HG02870 (cell line): Measurements from ENCODE around the gene CYP1B1.
"Not testable (repeated sequence)": the region's sequence is repeated elsewhere in the genome, so short reads cannot be mapped to it uniquely, and the experiment has no call there.

ENCODE experiments used
- ATAC-seq: cut with Tn5 transposase; IDR thresholded peaks from one replicate; pipeline ENCODE4 v1.9.1; 2021; ENCODE audit warnings: mild to moderate bottlenecking, moderate library complexity; ENCODE audit not compliant: unreplicated experiment

Gene CYP1B1

DNA sequence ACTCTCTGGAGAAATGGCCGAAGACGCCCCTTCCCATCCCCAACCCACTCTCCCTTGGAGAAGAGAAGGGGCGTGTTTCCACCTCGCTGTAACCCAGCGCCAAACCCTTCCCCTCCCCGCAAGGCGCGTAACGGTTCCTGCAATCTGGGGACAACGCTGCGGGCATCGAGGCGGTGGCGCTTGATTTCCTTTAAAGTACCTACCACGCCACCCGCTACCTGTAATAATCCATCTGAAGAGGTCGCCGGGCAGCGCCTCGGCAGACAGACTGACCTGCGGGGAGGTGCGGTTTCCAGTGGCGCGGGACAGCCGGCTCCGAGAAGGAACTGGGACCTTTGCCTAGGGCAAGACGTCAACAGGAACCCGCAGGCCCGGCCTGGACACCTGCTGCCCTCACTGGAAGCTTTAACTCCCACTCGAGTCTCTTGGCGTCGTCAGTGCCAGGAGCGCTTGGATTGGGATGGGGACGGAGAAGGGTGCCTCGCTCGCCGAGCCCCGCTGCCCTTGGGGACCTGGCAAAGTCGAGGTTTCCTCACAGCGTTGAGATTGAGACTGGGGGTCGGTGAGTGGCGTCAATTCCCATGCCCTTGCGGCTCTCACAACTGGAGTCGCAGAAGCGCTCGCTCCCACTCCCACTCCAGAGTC is at the start of gene CYP1B1:
CYP1B1 (minus strand) TSS at position 645 of the 645 bp plus-strand sequence. CDS start 763 bp downstream, outside the sequence.
- no peak for ATAC-seq

- ATAC-seq, result no peak
These were observed 49.1 kb upstream of the CYP1B1 start for GRCh38 chr2:38125007-38125406.

GRCh38 chr2:38123911-38124310 is 48.0 kb upstream of the CYP1B1 start:
- no peak for ATAC-seq

DNA sequence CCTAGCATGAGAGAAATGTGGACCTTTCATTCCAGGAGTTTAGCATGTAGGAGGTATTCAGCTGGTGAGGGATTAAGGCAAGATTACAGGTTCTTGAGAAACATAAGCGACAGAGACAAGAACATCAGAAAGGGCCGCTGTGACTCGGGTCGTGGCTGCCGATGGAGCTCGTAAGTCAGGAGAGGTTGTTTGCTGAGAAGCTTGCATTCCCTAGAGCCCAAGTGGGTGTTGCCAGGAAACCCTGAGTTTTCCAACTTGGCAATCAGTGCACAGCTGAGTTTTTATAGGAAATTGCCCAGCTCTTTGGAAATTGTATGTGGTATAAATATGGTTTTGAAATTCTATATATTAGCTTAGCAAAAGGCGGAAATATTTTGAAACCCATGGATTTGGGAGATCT is 46.4 kb upstream of the CYP1B1 start:
- ATAC-seq, result no peak

DNA sequence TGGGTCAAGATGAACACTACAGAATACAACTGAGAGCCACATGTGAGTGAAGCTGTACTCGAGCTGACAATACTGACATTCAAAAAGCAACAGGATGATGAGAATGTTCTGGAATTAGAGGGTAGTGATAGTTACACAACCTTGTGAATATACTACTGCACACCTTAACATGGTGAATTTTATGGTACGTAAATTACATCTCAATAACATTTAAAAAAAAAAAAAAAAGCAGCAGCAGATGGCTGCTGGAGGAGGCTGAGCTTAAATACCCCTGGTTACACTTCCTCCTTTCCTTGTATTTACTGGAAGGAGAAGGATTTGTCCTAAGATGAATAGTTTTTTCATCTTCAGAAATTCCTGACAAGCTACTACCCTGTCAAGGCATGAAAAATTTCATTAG is 45.5 kb upstream of the CYP1B1 start:
- ATAC-seq, result no peak

DNA sequence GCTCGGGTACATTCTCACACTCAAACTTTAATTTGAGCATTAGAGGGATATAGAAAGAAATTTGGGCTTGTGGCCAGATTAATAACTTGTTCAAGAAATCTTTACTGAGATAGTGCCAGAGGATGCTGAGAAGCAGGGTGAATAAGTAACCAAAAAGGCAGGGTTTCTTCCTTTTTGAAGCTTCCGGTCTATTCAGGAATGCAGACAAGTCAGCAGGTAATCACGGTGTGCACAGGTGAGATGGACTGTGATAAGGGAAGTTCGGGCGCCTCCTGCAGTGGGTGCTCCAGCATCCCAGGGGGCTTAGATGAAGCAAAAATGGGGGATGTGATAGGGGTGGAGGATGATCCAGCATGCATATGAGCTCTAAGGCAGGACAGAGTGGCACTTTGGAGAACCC is 44.9 kb upstream of the CYP1B1 start:
- no peak for ATAC-seq

- ATAC-seq, result no peak
These were observed 44.3 kb upstream of the CYP1B1 start for GRCh38 chr2:38120264-38120592.

- no peak for ATAC-seq
These were observed 40.8 kb upstream of the CYP1B1 start for GRCh38 chr2:38116762-38117161.

DNA sequence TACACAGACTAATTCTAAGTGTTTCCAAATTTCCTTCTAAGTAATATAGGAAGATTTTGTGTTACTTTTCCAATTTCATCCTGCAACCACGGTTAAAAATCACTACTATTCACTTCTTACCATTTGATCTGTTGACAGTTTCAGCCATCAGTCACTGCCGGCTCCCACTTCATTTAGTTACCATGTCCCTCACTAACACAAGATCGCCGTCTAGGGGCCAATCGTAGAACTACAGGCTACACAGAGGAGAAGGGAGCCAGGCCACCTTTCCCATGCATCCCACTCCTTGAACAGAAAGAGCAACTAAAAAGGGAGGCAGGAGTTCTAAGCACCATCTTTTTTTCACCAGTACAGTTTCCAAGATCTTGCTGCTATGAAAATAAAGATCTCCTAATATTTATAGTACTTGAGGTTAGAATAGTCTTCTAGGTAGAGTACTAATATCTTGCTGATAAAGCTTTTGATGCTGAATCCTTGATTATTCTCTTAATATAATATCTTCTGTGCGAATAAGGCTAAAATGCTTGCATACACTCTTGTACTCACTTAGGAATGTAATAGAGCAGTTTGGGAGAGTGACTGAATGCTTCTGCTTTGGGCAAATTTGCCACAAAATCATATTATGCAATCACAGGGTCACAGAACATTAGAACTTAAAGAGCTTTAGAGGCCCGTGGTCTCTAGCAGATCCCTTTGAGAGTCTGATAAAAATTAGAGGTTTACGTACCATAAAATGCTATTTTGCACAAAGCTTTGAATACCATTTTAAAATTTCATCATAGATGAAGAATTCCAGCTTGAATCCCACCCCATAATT is 39.5 kb upstream of the CYP1B1 start:
- peak; percentile 66 for ATAC-seq

DNA sequence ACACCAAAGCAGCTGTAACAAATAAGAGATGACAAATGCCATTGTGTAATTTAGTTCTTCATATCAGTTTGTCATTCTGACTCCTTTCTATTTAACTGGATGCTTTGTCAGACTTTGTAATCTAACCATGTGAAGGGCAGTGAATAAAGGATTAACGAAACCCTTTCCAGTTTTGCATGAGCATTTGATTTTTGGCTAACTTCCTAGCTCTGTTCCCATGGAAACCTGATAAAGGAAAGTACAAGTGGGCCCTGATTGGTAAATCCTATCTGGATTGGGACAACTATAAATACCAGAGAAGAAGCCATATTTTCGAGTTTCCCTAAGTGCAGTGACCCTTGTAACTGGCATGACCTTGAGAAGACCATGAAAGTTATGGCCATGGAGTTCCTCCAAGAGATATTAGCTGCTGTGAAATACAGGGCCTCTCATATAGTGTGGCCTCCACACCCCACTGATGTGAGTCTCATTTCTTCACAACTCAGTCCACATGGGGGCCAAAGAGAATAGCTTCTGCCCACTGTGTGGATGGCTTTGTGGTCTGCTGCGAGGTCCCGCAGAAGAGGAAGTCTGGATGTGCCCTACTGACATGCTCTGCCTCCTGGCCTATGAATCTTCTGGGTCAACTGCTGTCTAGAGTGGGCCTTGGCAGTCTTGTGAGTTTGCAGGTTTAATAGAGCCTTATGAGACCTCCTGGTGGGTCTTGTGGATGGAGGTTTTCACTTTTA is 38.2 kb upstream of the CYP1B1 start:
- ATAC-seq, result no peak

GRCh38 chr2:38113051-38113450 is 37.1 kb upstream of the CYP1B1 start:
- no peak for ATAC-seq

GRCh38 chr2:38111350-38111749 is 35.4 kb upstream of the CYP1B1 start:
- not testable (repeated sequence) for ATAC-seq

- ATAC-seq, result no peak
These were observed 33.8 kb upstream of the CYP1B1 start for GRCh38 chr2:38109732-38110181.

DNA sequence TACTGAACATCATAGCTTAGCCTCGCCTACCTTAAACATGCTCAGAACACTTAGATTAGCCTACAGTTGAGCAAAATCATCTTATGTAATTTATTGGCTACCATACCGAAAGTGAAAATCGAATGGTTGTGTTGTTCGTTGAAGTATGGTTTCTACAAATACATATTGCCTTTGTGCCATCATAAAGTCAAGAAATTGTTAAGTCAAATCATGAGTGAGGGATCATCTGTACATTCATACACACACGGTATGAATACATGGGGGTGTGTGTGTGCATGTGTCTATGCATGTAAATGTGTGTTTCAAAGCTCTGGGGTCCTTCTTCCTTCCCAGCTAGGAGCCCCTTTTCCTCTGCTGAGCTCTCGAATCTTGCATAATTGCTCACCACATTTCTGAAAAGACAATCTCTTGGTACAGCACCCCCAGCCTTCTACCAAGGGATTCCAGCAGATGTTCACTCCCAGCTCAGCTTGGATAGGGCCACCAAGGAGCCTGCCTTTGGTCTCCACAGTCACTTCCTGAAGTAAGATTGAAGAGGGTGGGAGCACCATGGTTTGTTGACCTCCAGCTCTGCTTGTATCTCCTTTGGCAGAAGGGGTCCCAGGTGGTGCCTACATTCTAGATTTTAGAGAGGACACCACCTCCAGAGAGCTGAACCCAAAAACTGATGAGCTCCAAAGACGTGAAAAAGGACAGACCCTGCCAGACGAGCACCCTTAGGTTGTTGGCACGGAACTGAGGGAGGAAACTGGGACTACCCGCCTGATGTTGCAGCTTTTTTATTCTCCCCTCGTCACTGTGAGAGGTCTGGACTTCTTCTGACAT is 33.2 kb upstream of the CYP1B1 start:
- no peak for ATAC-seq

DNA sequence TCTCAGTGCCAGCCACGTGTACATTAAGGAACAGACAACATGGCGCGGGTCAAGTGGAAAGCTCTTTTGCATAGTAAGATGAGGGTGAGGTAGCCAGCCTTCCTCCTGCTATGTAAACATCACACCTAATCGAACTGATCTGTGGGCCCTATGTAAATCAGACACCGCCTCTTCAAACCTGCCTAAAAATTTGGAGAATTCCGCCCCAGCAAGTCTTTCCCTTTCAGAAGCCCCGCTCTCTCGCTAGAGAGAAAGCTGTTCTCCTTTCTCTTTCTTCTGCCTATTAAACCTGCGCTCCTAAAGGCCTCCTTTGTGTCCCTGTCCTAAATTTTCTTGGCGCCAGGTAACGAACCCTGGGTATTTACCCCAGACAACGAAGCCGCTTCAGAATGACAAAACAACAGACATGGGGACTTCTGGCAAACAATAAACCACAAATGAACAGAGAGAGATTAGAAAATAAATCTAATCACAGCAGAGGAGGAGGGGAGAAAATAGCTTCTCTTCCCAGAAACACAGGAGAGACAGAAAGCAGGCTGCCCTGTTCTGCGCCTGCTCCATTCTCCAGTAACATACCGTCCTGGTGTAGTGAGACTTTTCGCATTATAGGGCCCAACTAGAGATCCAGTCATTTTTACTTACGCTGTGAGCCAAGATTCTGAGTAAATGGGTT is 31.9 kb upstream of the CYP1B1 start:
- no peak for ATAC-seq

DNA sequence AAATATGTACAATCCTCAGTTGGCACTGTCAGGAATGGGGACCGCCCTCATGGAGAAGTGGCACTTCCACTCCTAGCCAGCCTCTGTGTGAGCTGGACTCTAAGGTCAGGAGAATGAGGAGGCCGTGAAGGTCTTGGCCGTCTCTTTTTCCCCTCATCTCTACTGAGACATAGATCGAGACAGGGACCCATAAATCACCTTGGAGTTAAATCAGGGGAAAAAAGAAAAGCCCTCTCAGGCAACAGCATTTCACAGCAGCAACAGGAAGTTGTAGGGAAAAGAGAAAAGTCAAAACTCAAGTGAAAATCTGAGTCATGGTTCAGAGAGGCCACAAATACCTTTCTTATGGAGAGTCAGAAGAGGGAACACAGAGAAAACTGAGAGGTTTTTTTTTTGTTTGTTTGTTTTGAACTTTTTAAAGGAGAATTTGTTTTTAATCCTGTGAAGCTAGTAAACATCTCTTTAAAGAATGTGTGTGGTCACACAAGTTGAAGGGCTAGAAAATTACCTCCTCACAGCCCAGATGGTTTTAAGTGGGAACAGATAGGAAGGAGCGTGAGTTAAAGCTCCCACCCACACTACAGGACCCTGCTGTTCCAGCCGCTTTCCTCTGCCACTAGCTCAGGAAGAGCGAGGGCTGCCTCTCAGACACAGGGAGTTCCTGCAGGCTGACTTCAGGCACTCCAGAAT is 30.6 kb upstream of the CYP1B1 start:
- ATAC-seq, result peak; percentile 63

DNA sequence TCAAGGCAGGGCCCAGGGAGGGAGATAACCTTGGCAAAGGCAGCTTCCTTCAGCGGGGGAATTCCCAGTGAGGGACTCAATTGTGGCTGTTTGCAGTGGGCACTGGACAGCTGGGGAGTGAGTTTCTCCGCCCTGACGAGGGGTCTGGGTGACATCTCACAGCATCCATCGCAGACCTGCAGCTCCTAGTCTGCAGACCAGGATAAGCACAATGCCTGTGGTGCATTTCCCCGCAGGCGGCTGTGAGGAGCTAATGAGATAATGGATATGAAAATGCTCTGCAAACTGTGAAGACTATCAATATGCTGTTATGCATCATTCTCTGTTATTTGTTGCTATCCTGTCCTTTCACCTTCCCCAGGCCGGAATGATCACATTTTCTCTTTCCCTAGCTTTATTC is 30.0 kb upstream of the CYP1B1 start:
- no peak for ATAC-seq

- ATAC-seq, result no peak
These were observed 28.6 kb upstream of the CYP1B1 start for GRCh38 chr2:38104598-38104997.

DNA sequence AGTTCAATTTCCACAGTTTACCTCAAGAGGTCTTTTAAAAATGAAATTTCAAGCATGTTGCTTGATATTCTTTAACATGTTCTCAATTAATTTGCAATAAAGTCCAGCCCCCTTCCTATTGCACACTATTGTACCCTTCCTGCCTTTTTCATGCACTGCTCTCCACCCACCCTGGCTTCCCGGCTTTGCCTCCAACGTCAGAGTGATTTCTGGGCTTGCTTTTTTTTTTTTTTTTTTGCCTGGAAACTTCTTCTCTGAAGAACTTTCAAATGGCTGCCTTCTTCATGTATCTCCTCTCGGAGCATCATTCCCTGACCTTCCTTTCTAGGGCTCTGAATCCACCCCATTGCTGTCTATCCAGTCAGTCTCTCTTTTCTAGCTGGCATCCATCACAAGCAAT is 24.4 kb upstream of the CYP1B1 start:
- ATAC-seq, result no peak
